Measurements from ENCODE around the gene TMEM115. TPM values are rescaled to one million over a fixed set of nuclear protein-coding genes. Genes with fewer than 3 reads are reported as not detected.

TMEM115 gene
- total RNA-seq, 4 donors from 2014 or later, result 14.0 to 75.5 (median 66.2) TPM

GRCh38 chr3:50341996-50342650 is 17.2 kb downstream of the TMEM115 start:
- Histone ChIP-seq H3K4me3 (no peak overlapping the region), H3K4me1 (peaks cover 4 to 52% (median 12%) of the 10 kb centered on the region in 4 donors), H3K36me3 (no peaks in the 10 kb centered on the region), H3K9me3 (no peaks in the 10 kb centered on the region), H3K27ac (peak overlapping the region in 2 of 4 donors; percentile 91 to 96), H3K27me3 (no peaks in the 10 kb centered on the region)
- no peak for DNase-seq
- TF ChIP-seq CTCF (IDR thresholded peaks at IDR 0.05), result no peak
- no peak for TF ChIP-seq POLR2A (IDR thresholded peaks at IDR 0.05)

GRCh38 chr3:50341537-50341936 is 17.8 kb downstream of the TMEM115 start:
- peak overlapping the region; percentile 91 to 99 (median 96) for H3K27ac ChIP-seq
- H3K4me1 ChIP-seq, result peaks cover 4 to 53% (median 12%) of the 10 kb centered on the region in 4 donors
- H3K36me3 ChIP-seq, result no peaks in the 10 kb centered on the region
- DNase-seq, result peak in 1 of 3 donors; percentile 43
- peak overlapping the region in 3 of 4 donors; percentile 43 to 92 (median 75) for H3K4me3 ChIP-seq
- no peaks in the 10 kb centered on the region for H3K9me3 ChIP-seq
- no peak for TF ChIP-seq POLR2A (IDR thresholded peaks at IDR 0.05)
- no peak for TF ChIP-seq CTCF (IDR thresholded peaks at IDR 0.05)
- no peaks in the 10 kb centered on the region for H3K27me3 ChIP-seq

DNA sequence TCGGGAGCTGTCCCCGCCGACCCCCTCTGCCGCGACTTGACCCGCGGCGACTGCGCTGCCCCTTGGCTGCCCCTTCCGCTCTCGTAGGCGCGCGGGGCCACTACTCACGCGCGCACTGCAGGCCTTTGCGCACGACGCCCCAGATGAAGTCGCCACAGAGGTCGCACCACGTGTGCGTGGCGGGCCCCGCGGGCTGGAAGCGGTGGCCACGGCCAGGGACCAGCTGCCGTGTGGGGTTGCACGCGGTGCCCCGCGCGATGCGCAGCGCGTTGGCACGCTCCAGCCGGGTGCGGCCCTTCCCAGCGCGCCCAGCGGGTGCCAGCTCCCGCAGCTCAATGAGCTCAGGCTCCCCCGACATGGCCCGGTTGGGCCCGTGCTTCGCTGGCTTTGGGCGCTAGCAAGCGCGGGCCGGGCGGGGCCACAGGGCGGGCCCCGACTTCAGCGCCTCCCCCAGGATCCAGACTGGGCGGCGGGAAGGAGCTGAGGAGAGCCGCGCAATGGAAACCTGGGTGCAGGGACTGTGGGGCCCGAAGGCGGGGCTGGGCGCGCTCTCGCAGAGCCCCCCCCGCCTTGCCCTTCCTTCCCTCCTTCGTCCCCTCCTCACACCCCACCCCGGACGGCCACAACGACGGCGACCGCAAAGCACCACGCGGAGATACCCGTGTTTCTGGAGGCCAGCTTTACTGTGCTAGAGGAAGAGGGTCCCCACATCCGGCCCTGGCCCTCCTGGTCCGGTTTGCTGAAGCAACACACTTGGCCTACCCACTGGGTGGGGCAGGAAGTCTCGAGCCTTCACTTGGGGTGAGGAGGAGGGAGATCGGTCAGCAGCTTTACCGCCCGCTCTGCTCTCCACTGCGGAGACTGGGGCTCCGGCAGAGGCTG is 18.6 kb downstream of the TMEM115 start, which contains the start of gene RASSF1:
Gene RASSF1 (minus strand): TSS at position 389 of the 882 bp plus-strand sequence. CDS start 31 bp downstream, at position 358.
- DNase-seq, result peak; percentile 84 to 93 (median 88)
- H3K36me3 ChIP-seq, result no peaks in the 10 kb centered on the region
- H3K9me3 ChIP-seq, result no peaks in the 10 kb centered on the region
- H3K27ac ChIP-seq, result peak within 1 kb of the TSS; percentile 91 to 99 (median 96)
- peaks cover 6 to 54% (median 15%) of the 10 kb centered on the region in 4 donors for H3K4me1 ChIP-seq
- no peak for TF ChIP-seq CTCF (IDR thresholded peaks at IDR 0.05)
- TF ChIP-seq POLR2A (IDR thresholded peaks at IDR 0.05), result no peak
- no peaks in the 10 kb centered on the region for H3K27me3 ChIP-seq
- H3K4me3 ChIP-seq, result peak within 1 kb of the TSS; percentile 43 to 92 (median 70)

- peaks cover 3 to 54% (median 11%) of the 10 kb centered on the region in 4 donors for H3K4me1 ChIP-seq
- no peaks in the 10 kb centered on the region for H3K9me3 ChIP-seq
- no peaks in the 10 kb centered on the region for H3K27me3 ChIP-seq
- no peak for DNase-seq
- H3K36me3 ChIP-seq, result no peaks in the 10 kb centered on the region
- no peak for TF ChIP-seq CTCF (IDR thresholded peaks at IDR 0.05)
- no peak for TF ChIP-seq POLR2A (IDR thresholded peaks at IDR 0.05)
- H3K27ac ChIP-seq, result peak overlapping the region; percentile 91 to 99 (median 96)
- H3K4me3 ChIP-seq, result peak overlapping the region; percentile 43 to 92 (median 70)
Measured at GRCh38 chr3:50340147-50340447, 19.2 kb downstream of the TMEM115 start.

- H3K4me1 ChIP-seq, result peaks cover 3 to 57% (median 13%) of the 10 kb centered on the region in 4 donors
- H3K9me3 ChIP-seq, result no peaks in the 10 kb centered on the region
- H3K4me3 ChIP-seq, result peak overlapping the region; percentile 43 to 92 (median 70)
- peak overlapping the region; percentile 91 to 99 (median 96) for H3K27ac ChIP-seq
- H3K27me3 ChIP-seq, result no peaks in the 10 kb centered on the region
- TF ChIP-seq CTCF (IDR thresholded peaks at IDR 0.05) (no peak), POLR2A (IDR thresholded peaks at IDR 0.05) (no peak)
- H3K36me3 ChIP-seq, result no peaks in the 10 kb centered on the region
- DNase-seq, result no peak
Measured at GRCh38 chr3:50339485-50340146, 19.7 kb downstream of the TMEM115 start.
